Esophagus muscularis mucosa (tissue), 4 donors: ENCODE data around the gene MAFB. TPM values are rescaled to one million over a fixed set of nuclear protein-coding genes. Genes with fewer than 3 reads are reported as not detected.

ENCODE experiments used
- DNase-seq: peaks from one replicate; pipeline ENCODE4 v3.0.0-alpha.2; 2017; ENCODE audit errors: extremely low spot score
- H3K27ac ChIP-seq, 4 donors: fragments of 200-600 bp; sonication (generic); replicated peaks in 1 of 4; 1 replicate in 3 of 4; 2 replicates in 1 of 4; pipeline ENCODE4 v1.5.1; 2016 to 2019; ENCODE audit warnings: mild to moderate bottlenecking in 1 of 4
- H3K27me3 ChIP-seq, 4 donors: fragments of 200-600 bp; sonication (generic); one replicate each; pipeline versions ENCODE4 v1.5.1 to v1.6.0; 2016 to 2019
- H3K36me3 ChIP-seq, 4 donors: fragments of 200-600 bp; sonication (generic); one replicate each; pipeline ENCODE4 v1.5.1; 2016 to 2019
- H3K4me1 ChIP-seq, 4 donors: fragments of 200-600 bp; sonication (generic); one replicate each; pipeline ENCODE4 v1.5.1; 2016 to 2019
- H3K4me3 ChIP-seq, 4 donors: fragments of 200-600 bp; sonication (generic); 1 replicate in 2 of 4; 2 replicates in 2 of 4; pipeline ENCODE4 v1.5.1; 2016 to 2019; ENCODE audit warnings: mild to moderate bottlenecking in 4 of 4, moderate library complexity in 1 of 4
- H3K9me3 ChIP-seq, 4 donors: fragments of 200-600 bp; sonication (generic); 1 replicate in 3 of 4; 2 replicates in 1 of 4; pipeline ENCODE4 v1.5.1; 2016 to 2019
- CTCF ChIP-seq, 3 experiments: fragments of 200-600 bp in 2 of 3; fragments of 450-650 bp in 1 of 3; sonication (generic) in 2 of 3; IDR thresholded peaks; one replicate each; pipeline ENCODE4 v1.5.1; 2017 to 2019; ENCODE audit warnings: antibody characterized with exemption in 3 of 3, mild to moderate bottlenecking in 2 of 3, moderate library complexity in 1 of 3
- EP300 ChIP-seq: sonication (generic); formaldehyde crosslinking; IDR thresholded peaks from one replicate; pipeline ENCODE4 v1.6.1; 2017; ENCODE audit warnings: antibody characterized with exemption
- POLR2A ChIP-seq: fragments of 450-650 bp; IDR thresholded peaks from one replicate; pipeline ENCODE4 v1.6.1; 2017; ENCODE audit warnings: antibody characterized with exemption, moderate library complexity, mild to moderate bottlenecking, low read depth
- POLR2AphosphoS5 ChIP-seq, 2 donors: sonication (generic); formaldehyde crosslinking; IDR thresholded peaks; one replicate each; pipeline ENCODE4 v1.6.1; 2017; ENCODE audit warnings: antibody characterized with exemption in 2 of 2
- WGBS: methylation state at CpG from one replicate; pipeline ENCODE4 v1.1.5; 2018; 5-methylcytosine and 5-hydroxymethylcytosine counted together
- intact Hi-C: fragments of 100-400 bp; cut with DNase I; formaldehyde crosslinking; loops from one replicate; pipeline ENCODE4 v1.15.1; 2023
- total RNA-seq, 4 donors: library from RNA; depleted of rRNA; stranded (reverse); fragments of >200 nt; gene quantifications; one replicate each; pipeline versions ENCODE4 v1.1.0 to v1.2.1, GENCODE V29; 2016

MAFB gene
- total RNA-seq, 4 donors from 2014 or later = 34.6 to 77.5 (median 37.3) TPM

GRCh38 chr20:40652441-40652987 lies 36.5 kb downstream of the MAFB start:
- H3K36me3 ChIP-seq = no peaks in the 10 kb centered on the region
- H3K27ac ChIP-seq = no peak overlapping the region
- H3K4me1 ChIP-seq = peaks cover 0 to 4% (median 0%) of the 10 kb centered on the region in 4 donors
- intact Hi-C loops = no loop called here
- TF ChIP-seq POLR2AphosphoS5 (IDR thresholded peaks at IDR 0.05) (no peak), CTCF (IDR thresholded peaks at IDR 0.05) (no peak), EP300 (no peak), POLR2A (no peak)
- no peaks in the 10 kb centered on the region for H3K9me3 ChIP-seq
- WGBS = 83% methylated on average over 8 of the region's 8 CpGs
- DNase-seq = no peak
- H3K27me3 ChIP-seq = peaks cover 0 to 7% (median 0%) of the 10 kb centered on the region in 4 donors
- H3K4me3 ChIP-seq = no peak overlapping the region

- intact Hi-C loops = no loop called here
- no peak for DNase-seq
- no peak for TF ChIP-seq POLR2AphosphoS5 (IDR thresholded peaks at IDR 0.05)
- no peak for TF ChIP-seq POLR2A
- TF ChIP-seq CTCF (IDR thresholded peaks at IDR 0.05) = no peak
- no peak for TF ChIP-seq EP300
- H3K27me3 ChIP-seq = peaks cover 0 to 20% (median 0%) of the 10 kb centered on the region in 4 donors
- H3K36me3 ChIP-seq = no peaks in the 10 kb centered on the region
- H3K9me3 ChIP-seq = no peaks in the 10 kb centered on the region
- H3K4me1 ChIP-seq = peaks cover 0 to 6% (median 2%) of the 10 kb centered on the region in 4 donors
- WGBS = 80% methylated on average over 2 of the region's 2 CpGs
- no peak overlapping the region for H3K4me3 ChIP-seq
- H3K27ac ChIP-seq = no peak overlapping the region
These were observed 37.9 kb downstream of the MAFB start for GRCh38 chr20:40651151-40651550.

GRCh38 chr20:40650707-40651106 lies 38.3 kb downstream of the MAFB start:
- Histone ChIP-seq H3K27me3 (peaks cover 0 to 24% (median 0%) of the 10 kb centered on the region in 4 donors), H3K9me3 (no peaks in the 10 kb centered on the region), H3K27ac (no peak overlapping the region), H3K4me3 (no peak overlapping the region), H3K36me3 (no peaks in the 10 kb centered on the region), H3K4me1 (peaks cover 0 to 9% (median 2%) of the 10 kb centered on the region in 4 donors)
- WGBS = 47% methylated on average over 4 of the region's 4 CpGs
- intact Hi-C loops = no loop called here
- DNase-seq = no peak
- TF ChIP-seq EP300 = no peak
- TF ChIP-seq POLR2AphosphoS5 (IDR thresholded peaks at IDR 0.05) = no peak
- TF ChIP-seq POLR2A = no peak

GRCh38 chr20:40648210-40649072 lies 40.6 kb downstream of the MAFB start:
- peaks cover 0 to 9% (median 2%) of the 10 kb centered on the region in 4 donors for H3K4me1 ChIP-seq
- H3K36me3 ChIP-seq = no peaks in the 10 kb centered on the region
- intact Hi-C loops = no loop called here
- no peak overlapping the region for H3K27ac ChIP-seq
- no peak overlapping the region for H3K4me3 ChIP-seq
- H3K9me3 ChIP-seq = no peaks in the 10 kb centered on the region
- peaks cover 0 to 25% (median 0%) of the 10 kb centered on the region in 4 donors for H3K27me3 ChIP-seq
- no peak for DNase-seq
- 96% methylated on average over 4 of the region's 6 CpGs for WGBS
- no peak for TF ChIP-seq EP300
- TF ChIP-seq POLR2AphosphoS5 (IDR thresholded peaks at IDR 0.05) = no peak
- TF ChIP-seq CTCF (IDR thresholded peaks at IDR 0.05) = no peak
- TF ChIP-seq POLR2A = no peak

- H3K4me1 ChIP-seq = peaks cover 0 to 9% (median 2%) of the 10 kb centered on the region in 4 donors
- WGBS = 50% methylated on average over 5 of the region's 6 CpGs
- intact Hi-C loops = no loop called here
- H3K27ac ChIP-seq = no peak overlapping the region
- H3K4me3 ChIP-seq = no peak overlapping the region
- TF ChIP-seq POLR2A (no peak), EP300 (no peak), POLR2AphosphoS5 (IDR thresholded peaks at IDR 0.05) (no peak), CTCF (IDR thresholded peaks at IDR 0.05) (no peak)
- peaks cover 0 to 22% (median 0%) of the 10 kb centered on the region in 4 donors for H3K27me3 ChIP-seq
- H3K9me3 ChIP-seq = no peaks in the 10 kb centered on the region
- no peaks in the 10 kb centered on the region for H3K36me3 ChIP-seq
- no peak for DNase-seq
These were observed 42.2 kb downstream of the MAFB start for GRCh38 chr20:40646813-40647212.
